22Rv1 (cell line): Measurements from ENCODE around the gene TRMT112.
A peak's percentile ranks its signal among the peaks of the same experiment; 100 is the strongest.

ENCODE experiments used
- H3K27ac ChIP-seq: fragments of 450-650 bp; 2 replicates; pipeline ENCODE4 v1.5.1; 2017
- ZFX ChIP-seq: fragments of 450-650 bp; IDR thresholded peaks from 2 replicates; pipeline ENCODE4 v1.6.1; 2017; ENCODE audit warnings: antibody characterized with exemption, borderline replicate concordance
- TF ChIP-seq, protein P1 (sequence below): fragments of 450-650 bp; IDR thresholded peaks from 2 replicates; pipeline ENCODE4 v1.5.1; 2017; ENCODE audit warnings: mild to moderate bottlenecking

TRMT112 gene

DNA sequence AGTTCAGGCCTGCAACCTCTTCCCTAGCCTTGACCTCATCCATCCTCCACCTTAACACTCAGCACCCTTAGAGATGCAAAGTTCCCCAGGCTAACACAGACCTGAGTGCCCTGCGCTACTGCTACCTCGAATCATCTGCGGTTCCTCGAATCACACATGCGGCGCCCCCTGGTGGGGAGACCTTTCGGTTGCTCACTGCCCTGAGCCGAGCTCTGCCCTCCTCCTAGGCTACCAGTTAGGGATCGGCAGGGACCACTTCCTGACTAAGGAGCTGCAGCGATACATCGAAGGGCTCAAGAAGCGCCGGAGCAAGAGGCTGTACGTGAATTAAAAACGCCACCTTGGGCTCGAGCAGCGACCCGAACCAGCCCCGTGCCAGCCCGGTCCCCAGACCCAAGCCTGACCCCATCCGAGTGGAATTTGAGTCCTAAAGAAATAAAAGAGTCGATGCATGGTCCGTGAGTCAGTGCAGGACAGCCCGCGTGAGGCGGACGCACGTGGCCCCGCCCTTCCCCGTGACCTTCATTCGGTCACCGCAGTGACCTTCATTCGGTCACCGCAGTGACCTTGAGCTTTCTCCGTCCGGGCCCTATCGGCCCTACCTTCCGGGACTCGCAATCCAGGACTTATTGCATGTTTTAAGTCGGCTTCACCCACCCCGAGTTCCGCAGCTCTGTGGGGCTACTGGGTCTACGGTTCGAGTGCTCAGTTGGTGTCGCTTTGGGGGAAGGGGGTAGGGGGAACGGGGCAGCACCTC, 12.9 kb downstream of the TRMT112 start:
- peak overlapping the region; percentile 99 for H3K27ac ChIP-seq
- TF ChIP-seq, protein P1, sequence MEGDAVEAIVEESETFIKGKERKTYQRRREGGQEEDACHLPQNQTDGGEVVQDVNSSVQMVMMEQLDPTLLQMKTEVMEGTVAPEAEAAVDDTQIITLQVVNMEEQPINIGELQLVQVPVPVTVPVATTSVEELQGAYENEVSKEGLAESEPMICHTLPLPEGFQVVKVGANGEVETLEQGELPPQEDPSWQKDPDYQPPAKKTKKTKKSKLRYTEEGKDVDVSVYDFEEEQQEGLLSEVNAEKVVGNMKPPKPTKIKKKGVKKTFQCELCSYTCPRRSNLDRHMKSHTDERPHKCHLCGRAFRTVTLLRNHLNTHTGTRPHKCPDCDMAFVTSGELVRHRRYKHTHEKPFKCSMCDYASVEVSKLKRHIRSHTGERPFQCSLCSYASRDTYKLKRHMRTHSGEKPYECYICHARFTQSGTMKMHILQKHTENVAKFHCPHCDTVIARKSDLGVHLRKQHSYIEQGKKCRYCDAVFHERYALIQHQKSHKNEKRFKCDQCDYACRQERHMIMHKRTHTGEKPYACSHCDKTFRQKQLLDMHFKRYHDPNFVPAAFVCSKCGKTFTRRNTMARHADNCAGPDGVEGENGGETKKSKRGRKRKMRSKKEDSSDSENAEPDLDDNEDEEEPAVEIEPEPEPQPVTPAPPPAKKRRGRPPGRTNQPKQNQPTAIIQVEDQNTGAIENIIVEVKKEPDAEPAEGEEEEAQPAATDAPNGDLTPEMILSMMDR: peak; percentile 92
- no peak for TF ChIP-seq ZFX

DNA sequence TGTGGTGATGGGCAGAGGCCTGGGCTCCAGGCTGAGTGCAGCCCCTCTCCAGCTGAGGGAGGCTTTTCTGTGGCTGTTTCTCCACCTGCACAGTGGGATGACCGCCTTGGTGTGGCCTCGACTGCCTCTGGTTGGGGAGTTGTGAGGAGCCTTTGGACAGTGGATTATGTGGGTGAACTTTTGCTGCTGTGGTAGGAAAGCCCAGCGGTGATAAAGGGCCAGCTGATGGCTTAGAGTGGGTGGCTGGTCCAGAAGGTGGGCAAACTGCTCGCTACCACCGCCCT, 13.4 kb downstream of the TRMT112 start:
- TF ChIP-seq ZFX: no peak
- TF ChIP-seq, protein P1: no peak
- peak overlapping the region; percentile 99 for H3K27ac ChIP-seq

DNA sequence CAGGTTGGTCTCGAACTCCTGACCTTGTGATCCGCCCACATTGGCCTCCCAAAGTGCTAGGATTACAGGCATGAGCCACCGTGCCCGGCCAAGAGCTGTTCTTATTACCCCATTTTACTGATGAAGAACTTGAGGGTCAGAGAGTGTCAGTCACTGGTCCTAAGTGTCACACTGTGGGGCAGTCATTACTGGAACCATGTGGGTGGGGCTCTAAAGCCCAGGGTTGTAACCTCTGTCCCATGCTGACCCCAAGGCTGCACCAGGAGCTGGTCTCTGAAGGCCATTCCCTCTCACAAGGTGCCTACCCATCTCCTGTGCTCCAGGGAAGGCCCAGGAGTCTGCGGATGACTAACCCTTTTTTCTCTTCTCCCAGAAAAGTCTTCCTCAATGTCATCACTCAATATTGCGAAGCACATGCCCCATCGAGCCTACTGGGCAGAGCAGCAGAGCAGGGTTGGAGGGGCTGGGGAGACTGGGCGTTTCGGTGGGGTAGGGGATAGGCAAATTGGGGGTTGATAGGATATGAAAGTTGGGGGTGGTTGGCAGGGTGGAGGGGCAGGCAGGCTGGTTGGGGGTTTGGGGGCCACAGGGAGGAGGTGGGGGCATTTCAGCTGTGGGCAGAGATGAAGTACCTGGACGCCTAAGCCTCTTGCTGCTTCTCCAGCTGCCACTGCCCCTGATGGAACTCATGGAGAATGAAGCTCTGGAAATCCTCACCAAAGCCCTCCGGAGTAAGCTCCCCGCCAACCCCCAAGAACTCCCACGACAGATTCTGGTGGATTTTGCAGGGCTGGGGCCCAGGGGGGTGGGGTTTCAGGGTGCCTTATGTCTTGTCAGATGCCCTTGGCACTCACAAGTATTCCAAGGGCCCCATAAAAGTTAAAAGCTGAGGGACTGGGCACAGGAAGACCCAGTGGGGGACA, 14.0 kb downstream of the TRMT112 start:
- no peak for TF ChIP-seq ZFX
- TF ChIP-seq, protein P1: no peak
- H3K27ac ChIP-seq: peak overlapping the region; percentile 99

DNA sequence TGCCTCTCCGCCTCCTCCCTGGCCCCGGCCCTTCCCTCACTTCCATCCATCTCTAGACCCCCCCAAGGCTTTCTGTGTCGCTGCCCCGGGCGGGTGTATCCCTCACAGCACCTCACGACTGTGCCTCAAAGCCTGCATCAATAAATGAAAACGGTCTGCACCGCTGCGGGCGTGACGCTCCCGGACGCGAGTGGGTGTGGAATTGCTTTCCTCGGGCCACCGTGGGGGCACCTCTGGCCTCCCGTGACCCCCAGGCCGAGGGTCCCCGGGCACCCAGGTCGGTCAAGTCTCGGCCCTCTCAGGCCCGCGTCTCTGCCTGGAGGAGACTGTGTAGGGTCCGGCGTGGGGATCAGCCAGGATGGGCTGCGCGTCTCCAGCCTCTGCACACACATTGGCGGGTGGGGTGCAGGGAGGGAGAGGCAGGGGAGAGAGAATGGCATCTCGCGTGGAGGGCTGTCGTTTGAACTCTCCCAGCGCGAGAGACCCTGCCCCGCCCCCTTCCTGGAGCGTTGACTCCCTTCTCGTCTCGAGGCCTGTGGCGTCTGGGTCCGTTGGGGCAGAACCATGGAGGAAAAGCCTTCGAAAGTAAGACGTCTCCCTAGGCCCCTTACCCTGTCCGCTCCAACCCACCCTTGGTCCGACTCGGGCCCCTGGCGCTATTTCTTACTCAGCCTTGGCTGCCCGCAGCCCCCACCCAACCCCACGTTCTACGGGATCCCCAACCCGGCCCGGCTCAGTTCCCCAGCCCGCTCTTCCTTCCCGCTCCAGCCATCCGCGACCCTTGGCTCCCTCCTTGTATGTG, 17.3 kb downstream of the TRMT112 start, which contains the start of gene CATSPERZ:
CATSPERZ (plus strand) TSS at position 512 of the 802 bp plus-strand sequence; CDS start at position 565, 53 bp downstream.
- no peak within 1 kb of the TSS for H3K27ac ChIP-seq
- TF ChIP-seq, protein P1: no peak
- TF ChIP-seq ZFX: no peak

DNA sequence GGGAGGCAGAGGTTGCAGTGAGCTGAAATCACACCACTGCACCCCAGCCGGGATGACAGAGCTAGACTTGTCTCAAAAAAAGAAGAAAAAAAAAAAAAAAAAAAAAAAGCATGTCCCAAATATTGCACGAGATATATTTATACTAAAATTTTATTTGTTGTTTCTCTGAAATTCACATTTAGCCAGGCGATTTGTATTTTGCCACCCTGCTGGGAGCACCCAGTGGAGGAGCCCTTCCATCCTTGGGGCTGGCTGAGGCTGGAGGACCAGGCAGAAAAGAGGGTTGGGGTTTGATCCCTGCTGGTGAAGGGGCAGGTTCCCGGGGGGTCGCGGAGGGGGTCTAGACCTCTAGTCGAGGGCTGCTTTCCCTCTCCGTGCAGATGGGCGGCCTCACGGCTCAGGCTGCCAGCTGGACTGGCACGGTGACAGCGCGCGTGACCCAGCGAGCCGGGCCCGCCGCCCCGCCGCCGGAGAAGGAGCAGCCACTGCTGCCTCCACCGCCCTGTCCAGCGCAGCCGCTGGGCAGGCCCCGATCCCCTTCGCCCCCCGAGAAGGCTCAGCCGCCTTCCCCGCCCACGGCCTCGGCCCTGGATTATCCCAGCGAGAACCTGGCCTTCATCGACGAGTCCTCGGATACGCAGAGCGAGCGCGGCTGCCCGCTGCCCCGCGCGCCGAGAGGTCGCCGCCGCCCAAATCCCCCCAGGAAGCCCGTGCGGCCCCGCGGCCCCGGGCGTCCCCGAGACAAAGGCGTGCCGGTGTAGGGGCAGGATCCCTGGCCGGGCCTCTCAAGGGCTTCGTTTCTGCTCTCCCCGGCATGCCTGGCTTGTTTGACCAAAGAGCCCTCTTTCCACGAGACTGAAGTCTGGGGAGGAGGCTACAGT, 18.2 kb downstream of the TRMT112 start:
- no peak for TF ChIP-seq ZFX
- TF ChIP-seq, protein P1: no peak
- H3K27ac ChIP-seq: no peak overlapping the region

DNA sequence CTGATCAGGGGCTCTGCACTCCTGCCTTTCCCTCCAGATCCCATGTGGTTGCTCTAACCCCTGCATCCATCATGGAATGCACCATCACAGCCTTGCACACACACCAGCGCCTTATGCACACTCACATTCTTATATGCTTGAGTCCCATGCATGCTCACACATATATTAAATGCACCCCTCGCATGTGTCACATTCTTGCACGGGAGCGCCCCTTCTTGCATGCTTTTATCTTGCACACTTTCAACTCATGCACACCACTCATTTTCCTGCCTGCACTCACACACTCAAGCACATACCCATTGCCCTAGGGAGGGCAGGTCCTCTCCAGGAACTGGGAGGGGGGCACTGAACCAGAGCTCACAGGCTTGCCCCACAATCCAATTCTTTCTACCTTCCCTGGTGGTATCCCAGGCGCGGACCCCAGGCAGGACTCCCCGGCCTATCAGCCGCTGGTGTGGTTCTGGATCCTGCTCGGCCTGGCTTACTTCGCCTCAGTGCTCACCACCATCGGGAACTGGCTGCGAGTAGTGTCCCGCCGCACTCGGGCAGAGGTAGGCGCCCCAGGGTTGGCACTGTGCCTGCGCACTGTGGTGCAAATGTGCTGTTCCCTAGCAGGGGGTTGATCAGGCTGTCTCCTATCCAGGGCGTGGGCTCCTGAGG, 19.5 kb downstream of the TRMT112 start:
- no peak for TF ChIP-seq ZFX
- TF ChIP-seq, protein P1: no peak
- no peak overlapping the region for H3K27ac ChIP-seq
